ENCODE measurements around the gene MAPK8.

Gene MAPK8

DNA sequence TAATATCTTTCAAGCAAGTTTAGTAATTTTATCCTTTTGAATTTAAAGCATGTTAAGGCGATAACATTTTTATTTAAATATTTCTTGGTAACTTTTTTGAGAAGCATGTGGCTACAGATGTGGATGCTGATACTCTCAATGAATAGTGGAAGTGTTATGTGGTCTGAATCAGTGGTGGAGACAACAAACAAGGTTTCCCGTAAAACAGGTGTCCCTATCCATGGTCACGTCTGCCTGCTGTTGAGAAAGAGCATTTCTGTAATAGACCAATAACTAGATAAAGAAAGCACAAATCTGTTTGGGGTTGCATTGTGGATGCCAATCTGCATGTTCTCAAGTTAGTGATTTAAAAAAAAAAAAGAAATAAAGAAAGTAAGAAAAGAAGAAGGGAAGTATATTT is 13.9 kb upstream of the MAPK8 start:
- H3K27ac ChIP-seq, result no peak overlapping the region
- in situ Hi-C loops (cut with HindIII; ENCODE audit: low pct_ligation_motif_present, low sequenced_read_pairs), result no loop called here
- H3K27me3 ChIP-seq (replicated peaks), result no peaks in the 10 kb centered on the region
- no peak overlapping the region for H3K4me3 ChIP-seq (ENCODE audit: low read depth, low read length)
- TF ChIP-seq, protein P1, sequence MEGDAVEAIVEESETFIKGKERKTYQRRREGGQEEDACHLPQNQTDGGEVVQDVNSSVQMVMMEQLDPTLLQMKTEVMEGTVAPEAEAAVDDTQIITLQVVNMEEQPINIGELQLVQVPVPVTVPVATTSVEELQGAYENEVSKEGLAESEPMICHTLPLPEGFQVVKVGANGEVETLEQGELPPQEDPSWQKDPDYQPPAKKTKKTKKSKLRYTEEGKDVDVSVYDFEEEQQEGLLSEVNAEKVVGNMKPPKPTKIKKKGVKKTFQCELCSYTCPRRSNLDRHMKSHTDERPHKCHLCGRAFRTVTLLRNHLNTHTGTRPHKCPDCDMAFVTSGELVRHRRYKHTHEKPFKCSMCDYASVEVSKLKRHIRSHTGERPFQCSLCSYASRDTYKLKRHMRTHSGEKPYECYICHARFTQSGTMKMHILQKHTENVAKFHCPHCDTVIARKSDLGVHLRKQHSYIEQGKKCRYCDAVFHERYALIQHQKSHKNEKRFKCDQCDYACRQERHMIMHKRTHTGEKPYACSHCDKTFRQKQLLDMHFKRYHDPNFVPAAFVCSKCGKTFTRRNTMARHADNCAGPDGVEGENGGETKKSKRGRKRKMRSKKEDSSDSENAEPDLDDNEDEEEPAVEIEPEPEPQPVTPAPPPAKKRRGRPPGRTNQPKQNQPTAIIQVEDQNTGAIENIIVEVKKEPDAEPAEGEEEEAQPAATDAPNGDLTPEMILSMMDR (IDR thresholded peaks at IDR 0.05; ENCODE audit: low read depth, low read length, missing control alignments), result no peak
- no peak for DNase-seq
- no peaks in the 10 kb centered on the region for H3K36me3 ChIP-seq (replicated peaks)

DNA sequence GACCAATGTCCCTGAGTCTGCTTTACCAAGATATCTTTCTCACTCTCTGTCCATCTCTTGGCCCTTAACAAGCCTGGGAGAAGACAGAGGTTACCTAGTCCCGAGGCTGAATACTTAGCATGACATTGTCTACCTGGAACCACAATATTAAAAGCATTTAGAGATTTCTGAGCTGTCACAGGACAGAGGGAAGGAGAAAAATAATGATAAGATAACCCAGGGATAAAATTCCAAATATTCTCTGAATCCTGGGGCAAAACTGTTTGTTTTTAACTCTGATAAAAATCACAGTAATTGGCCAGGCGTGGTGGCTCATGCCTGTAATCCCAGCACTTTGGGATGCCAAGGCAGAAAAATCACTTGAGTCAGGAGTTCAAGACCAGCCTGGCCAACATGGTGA is 12.0 kb upstream of the MAPK8 start:
- Histone ChIP-seq H3K4me3 (ENCODE audit: low read depth, low read length) (no peak overlapping the region), H3K36me3 (replicated peaks) (no peaks in the 10 kb centered on the region), H3K27ac (no peak overlapping the region), H3K27me3 (replicated peaks) (no peaks in the 10 kb centered on the region)
- TF ChIP-seq, protein P1 (IDR thresholded peaks at IDR 0.05; ENCODE audit: low read depth, low read length, missing control alignments), result no peak
- no peak for DNase-seq
- in situ Hi-C loops (cut with HindIII; ENCODE audit: low pct_ligation_motif_present, low sequenced_read_pairs), result no loop called here

DNA sequence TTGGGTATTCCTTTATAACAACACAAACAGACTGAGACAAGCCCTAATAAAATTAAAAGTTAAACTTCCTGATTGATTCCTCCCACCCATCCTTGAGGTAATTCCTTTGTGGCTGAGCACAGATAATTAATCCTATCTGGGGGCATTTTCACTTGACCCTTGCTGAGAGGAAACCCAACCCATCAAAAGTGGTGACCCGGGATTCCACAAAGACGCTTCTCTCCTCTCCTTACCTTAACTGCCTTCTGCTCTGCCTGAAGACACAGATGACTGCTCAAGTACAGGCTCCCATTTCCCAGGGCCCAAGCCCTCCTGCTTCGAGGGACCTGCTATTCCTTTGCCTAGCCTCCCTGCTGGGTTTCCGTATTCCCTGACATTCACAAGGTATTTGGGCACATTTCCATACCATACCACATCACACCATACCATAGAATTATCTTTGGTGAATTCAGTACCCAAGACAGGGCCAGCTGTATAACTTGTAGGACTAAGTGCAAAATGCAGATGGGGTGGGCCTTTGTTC is 9.8 kb upstream of the MAPK8 start:
- TF ChIP-seq, protein P1 (IDR thresholded peaks at IDR 0.05; ENCODE audit: low read depth, low read length, missing control alignments), result no peak
- no peaks in the 10 kb centered on the region for H3K36me3 ChIP-seq (replicated peaks)
- DNase-seq, result no peak

DNA sequence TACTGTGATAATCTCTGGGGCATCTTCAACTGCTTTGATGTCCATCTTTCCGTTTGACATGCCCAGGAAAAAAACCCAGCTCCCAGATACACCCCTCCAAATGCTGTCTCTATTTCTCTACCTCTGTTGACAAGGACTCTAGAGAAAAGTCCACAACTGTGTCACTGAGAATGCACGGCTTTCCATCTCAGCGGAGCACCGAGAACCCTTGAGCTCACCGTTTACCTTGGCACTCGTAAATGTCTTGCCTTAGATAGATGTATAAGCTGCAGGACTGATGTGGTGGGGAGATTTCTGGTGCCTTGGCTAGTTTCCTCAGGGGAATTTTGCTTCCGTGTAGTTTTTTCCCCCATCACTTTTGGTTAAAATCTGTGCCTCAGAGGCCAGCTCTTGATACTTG is 7.4 kb upstream of the MAPK8 start:
- no peak for DNase-seq
- TF ChIP-seq, protein P1 (IDR thresholded peaks at IDR 0.05; ENCODE audit: low read depth, low read length, missing control alignments), result no peak
- Histone ChIP-seq H3K27ac (no peak overlapping the region), H3K4me3 (ENCODE audit: low read depth, low read length) (no peak overlapping the region), H3K27me3 (replicated peaks) (peaks cover 2% of the 10 kb centered on the region), H3K36me3 (replicated peaks) (no peaks in the 10 kb centered on the region)
- in situ Hi-C loops (cut with HindIII; ENCODE audit: low pct_ligation_motif_present, low sequenced_read_pairs), result no loop called here

More for the DNA sequence above, 9.8 kb upstream of the MAPK8 start:
- H3K27ac ChIP-seq, result no peak overlapping the region
- in situ Hi-C loops (cut with HindIII; ENCODE audit: low pct_ligation_motif_present, low sequenced_read_pairs), result no loop called here
- no peak overlapping the region for H3K4me3 ChIP-seq (ENCODE audit: low read depth, low read length)
- H3K27me3 ChIP-seq (replicated peaks), result peaks cover 2% of the 10 kb centered on the region

DNA sequence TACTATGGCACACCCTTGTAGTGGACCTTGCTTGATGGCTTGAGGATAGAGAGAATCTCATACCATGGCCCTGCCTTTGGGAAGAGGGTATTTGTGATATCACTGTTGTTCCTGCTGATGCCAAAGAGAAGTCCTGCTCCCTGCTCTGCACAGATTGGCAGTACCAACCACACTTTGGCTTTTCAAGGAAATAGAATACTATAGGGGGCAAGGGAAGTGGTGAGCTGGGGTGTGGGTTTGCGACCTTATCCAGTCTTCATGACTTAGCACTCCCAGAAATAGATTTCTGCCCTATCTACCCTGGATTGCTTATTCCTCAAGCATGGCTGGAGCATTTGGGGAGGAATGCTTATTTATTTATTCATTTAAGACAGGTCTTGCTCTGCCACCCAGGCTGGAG is 6.8 kb upstream of the MAPK8 start:
- TF ChIP-seq, protein P1 (IDR thresholded peaks at IDR 0.05; ENCODE audit: low read depth, low read length, missing control alignments), result no peak
- H3K4me3 ChIP-seq (ENCODE audit: low read depth, low read length), result no peak overlapping the region
- no peaks in the 10 kb centered on the region for H3K36me3 ChIP-seq (replicated peaks)
- in situ Hi-C loops (cut with HindIII; ENCODE audit: low pct_ligation_motif_present, low sequenced_read_pairs), result no loop called here
- H3K27me3 ChIP-seq (replicated peaks), result peaks cover 2% of the 10 kb centered on the region
- H3K27ac ChIP-seq, result no peak overlapping the region
- no peak for DNase-seq

DNA sequence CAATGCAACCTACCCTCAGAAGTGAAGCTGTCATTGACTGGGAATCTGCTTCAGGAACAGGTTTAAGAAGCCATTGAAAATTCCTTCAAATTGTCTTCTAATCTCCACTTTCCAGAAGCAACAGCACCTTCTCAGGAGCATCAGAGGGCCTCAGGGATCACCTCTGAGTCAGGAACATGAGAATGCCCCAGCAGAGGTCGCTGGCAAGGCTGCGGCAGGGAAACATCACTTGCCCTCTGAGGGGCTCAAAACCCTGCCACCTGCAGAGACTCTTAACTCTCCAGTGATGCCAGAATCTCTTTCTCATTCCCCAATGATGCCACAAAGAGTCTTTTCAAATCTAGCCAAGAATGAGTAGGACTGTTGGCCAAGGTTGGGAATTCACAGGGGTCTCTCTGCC is 5.9 kb upstream of the MAPK8 start:
- H3K27me3 ChIP-seq (replicated peaks), result peaks cover 2% of the 10 kb centered on the region
- TF ChIP-seq, protein P1 (IDR thresholded peaks at IDR 0.05; ENCODE audit: low read depth, low read length, missing control alignments), result no peak
- no peak for DNase-seq
- H3K27ac ChIP-seq, result no peak overlapping the region
- in situ Hi-C loops (cut with HindIII; ENCODE audit: low pct_ligation_motif_present, low sequenced_read_pairs), result no loop called here
- no peaks in the 10 kb centered on the region for H3K36me3 ChIP-seq (replicated peaks)
- no peak overlapping the region for H3K4me3 ChIP-seq (ENCODE audit: low read depth, low read length)
